Muscle of leg (tissue), 11 donors: ENCODE measurements around the gene UROC1. TPM values are rescaled to one million over a fixed set of nuclear protein-coding genes. Genes with fewer than 3 reads are reported as not detected.
"Not testable (repeated sequence)": the region's sequence is repeated elsewhere in the genome, so short reads cannot be mapped to it uniquely, and the experiment has no call there.

Experiments used
- DNase-seq: peaks from one replicate; pipeline ENCODE4 v3.0.0; 2013
- H3K27ac ChIP-seq: one replicate; pipeline ENCODE4 v1.5.1; 2013; ENCODE audit warnings: mild to moderate bottlenecking, low read length, control low read depth
- H3K27me3 ChIP-seq: one replicate; pipeline ENCODE4 v1.6.1; 2013; ENCODE audit warnings: low read length; ENCODE audit not compliant: control insufficient read depth, insufficient read depth
- H3K36me3 ChIP-seq: one replicate; pipeline ENCODE4 v1.6.1; 2013; ENCODE audit warnings: low read length; ENCODE audit not compliant: control insufficient read depth, insufficient read depth
- H3K4me1 ChIP-seq: one replicate; pipeline ENCODE4 v1.6.1; 2013; ENCODE audit warnings: low read length; ENCODE audit not compliant: control insufficient read depth, insufficient read depth
- H3K4me3 ChIP-seq: one replicate; pipeline ENCODE4 v1.5.1; 2013; ENCODE audit warnings: low read length, control low read depth
- H3K9me3 ChIP-seq: replicated peaks from 2 replicates; pipeline ENCODE4 v1.6.1; 2013; ENCODE audit warnings: low read depth, low read length; ENCODE audit not compliant: control insufficient read depth
- WGBS: methylation state at CpG from one replicate; pipeline ENCODE4 v1.1.5; 2013; ENCODE audit warnings: missing lambda C conversion rate; ENCODE audit not compliant: insufficient coverage; 5-methylcytosine and 5-hydroxymethylcytosine counted together
- polyA plus RNA-seq, 8 donors: library from polyadenylated mRNA; unstranded; fragments of 120-200 nt; gene quantifications; one replicate each; pipeline versions ENCODE4 v1.2.1 to v1.2.3, GENCODE V29; 2013; ENCODE audit warnings: inconsistent platforms in 1 of 8, low replicate concordance in 1 of 8; ENCODE audit not compliant: insufficient read length in 8 of 8, insufficient read depth in 1 of 8
- total RNA-seq: library from RNA; stranded (reverse); fragments of 120-200 nt; gene quantifications from one replicate; pipeline ENCODE4 v1.2.4, GENCODE V29; 2013

UROC1 gene
- total and polyA plus RNA-seq, 9 donors: 0.04 to 0.15 (median 0.09) TPM; not detected in 3

DNA sequence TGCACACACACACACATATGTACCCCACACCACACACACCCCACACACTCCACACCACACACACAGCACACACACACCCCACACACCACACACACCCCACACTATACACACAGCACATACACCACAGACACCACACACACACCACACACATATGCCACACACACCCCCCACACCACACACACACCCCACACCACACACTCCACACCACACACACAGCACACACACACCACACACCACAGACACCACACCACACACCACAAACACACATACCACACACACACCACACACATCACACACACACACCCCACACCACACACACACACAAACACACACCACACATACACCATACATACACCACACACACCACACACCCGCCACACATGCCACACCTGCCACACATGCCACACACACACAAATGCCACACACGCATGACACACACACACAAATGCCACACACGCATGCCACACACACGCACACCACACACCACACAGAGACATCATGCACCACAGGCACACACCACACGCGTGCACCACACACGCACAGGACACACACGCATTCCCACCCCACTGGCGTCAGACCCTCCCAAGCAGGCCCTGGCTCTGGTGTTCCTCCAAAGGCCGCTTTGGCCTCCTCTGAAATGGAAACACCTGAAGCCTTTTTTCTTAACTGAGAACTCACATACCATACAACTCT, 22.1 kb upstream of the UROC1 start:
- 92% methylated on average over 10 of the region's 10 CpGs for WGBS
- Histone ChIP-seq H3K36me3 (no peaks in the 10 kb centered on the region), H3K27ac (no peak overlapping the region), H3K4me1 (peaks cover 37% of the 10 kb centered on the region), H3K9me3 (no peaks in the 10 kb centered on the region), H3K27me3 (peaks cover 47% of the 10 kb centered on the region), H3K4me3 (no peak overlapping the region)
- no peak for DNase-seq

DNA sequence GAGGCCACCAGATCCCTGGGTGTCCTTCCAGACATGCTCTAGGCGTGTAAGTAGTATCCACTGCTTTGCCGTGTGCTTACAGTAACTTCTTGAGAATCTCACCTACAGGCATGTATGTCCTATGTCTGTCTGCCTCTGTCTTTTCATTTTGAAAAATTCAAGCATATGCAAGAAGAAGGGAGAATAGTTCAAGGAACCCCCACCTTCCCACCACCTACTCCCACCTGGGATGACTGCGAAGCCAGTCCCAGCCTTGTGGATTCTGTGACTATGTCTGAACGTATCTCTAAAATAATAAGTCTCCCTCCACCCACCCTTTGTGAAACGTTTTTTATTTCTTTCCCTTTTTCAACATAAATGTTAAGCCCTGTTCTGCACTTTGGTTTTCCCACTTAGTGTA, 21.4 kb upstream of the UROC1 start:
- Histone ChIP-seq H3K9me3 (no peaks in the 10 kb centered on the region), H3K4me3 (no peak overlapping the region), H3K4me1 (peaks cover 37% of the 10 kb centered on the region), H3K27ac (no peak overlapping the region), H3K27me3 (peaks cover 52% of the 10 kb centered on the region), H3K36me3 (no peaks in the 10 kb centered on the region)
- WGBS: no CpG with 5 or more reads among the region's 5 CpGs
- no peak for DNase-seq

DNA sequence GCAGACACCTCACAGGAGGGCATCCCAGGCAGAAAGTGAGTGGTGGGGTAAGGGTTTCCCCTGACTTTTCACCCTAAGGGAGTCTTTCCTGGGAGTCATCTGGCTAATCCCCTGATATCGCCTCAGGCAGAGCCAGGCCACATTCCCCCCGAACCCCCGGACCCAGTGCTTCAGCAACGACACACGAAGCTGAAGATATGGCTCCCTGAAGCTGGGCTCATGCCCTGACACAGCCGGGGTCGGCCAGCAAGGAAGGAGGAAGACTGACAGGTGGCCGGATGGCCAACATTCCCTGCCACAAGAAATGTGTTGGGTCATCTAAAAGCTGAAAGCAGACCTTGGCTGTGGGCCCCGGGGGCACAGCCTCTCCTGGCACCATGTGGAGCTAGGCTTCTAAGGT, 20.7 kb upstream of the UROC1 start:
- Histone ChIP-seq H3K9me3 (no peaks in the 10 kb centered on the region), H3K36me3 (no peaks in the 10 kb centered on the region), H3K27me3 (peaks cover 50% of the 10 kb centered on the region), H3K4me3 (no peak overlapping the region), H3K27ac (no peak overlapping the region), H3K4me1 (peaks cover 33% of the 10 kb centered on the region)
- WGBS: 62% methylated on average over 9 of the region's 9 CpGs
- no peak for DNase-seq

DNA sequence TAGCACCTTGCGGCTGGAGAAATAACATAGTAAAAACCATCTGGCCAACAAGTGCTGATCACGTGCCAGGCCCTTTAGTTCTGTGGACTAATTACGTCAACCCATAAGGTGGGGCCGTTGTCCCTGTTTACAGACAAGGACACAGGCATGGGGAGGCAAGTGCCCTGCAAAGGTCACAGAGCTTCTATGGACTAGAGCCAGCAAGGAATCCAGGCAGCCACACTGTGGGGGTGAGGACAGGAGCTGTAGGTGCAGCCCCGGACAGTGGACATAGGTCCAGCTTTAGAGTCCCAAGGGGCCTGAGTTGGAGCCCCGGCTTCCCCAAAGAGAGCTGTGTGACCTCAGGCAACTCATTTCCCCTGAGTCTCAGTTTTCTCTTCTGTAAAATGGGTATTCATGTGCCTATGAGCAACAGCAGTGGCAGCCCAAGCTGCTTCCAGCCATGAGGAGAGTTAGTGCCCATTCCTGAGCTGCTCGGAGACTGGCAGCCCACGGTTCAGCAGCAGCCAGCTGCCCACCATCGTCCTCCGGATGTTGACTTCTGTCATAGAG, 20.2 kb upstream of the UROC1 start:
- Histone ChIP-seq H3K27me3 (peaks cover 46% of the 10 kb centered on the region), H3K9me3 (no peaks in the 10 kb centered on the region), H3K4me3 (no peak overlapping the region), H3K27ac (no peak overlapping the region), H3K36me3 (no peaks in the 10 kb centered on the region), H3K4me1 (peaks cover 28% of the 10 kb centered on the region)
- DNase-seq: no peak
- WGBS: 61% methylated on average over 9 of the region's 10 CpGs

DNA sequence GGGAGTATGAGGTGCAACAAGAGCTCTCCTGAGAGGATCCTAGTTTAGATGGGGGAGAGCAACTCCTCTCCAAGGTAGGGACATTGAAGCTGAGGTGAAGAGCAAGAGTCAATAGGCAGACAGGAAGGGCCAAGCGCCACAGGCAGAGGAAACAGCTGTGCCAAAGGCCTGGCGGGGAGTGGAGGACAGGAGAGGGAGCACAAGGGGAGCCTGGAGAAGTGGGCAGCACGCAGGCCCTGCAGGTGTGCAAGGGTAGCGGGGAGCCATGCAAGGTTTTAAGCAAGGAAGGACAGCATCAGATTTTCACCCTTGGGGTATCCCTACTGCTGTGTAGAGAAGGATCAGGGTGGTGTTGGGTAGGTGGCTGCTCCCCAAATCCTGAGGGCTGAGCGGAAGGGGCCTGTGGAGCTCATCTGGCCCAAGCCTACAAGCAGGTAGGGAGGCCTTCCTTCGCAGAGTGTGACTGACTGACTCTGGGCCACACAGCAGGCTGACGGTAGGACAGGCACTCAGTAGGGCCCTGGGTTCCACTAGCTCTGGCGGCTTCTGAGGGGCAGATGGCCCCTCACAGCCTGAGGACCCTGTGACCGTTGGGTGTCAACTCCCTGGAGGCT, 19.6 kb upstream of the UROC1 start:
- 39% methylated on average over 9 of the region's 9 CpGs for WGBS
- H3K27me3 ChIP-seq: peaks cover 40% of the 10 kb centered on the region
- H3K36me3 ChIP-seq: no peaks in the 10 kb centered on the region
- H3K9me3 ChIP-seq: no peaks in the 10 kb centered on the region
- DNase-seq: no peak
- H3K4me3 ChIP-seq: no peak overlapping the region
- peaks cover 28% of the 10 kb centered on the region for H3K4me1 ChIP-seq
- H3K27ac ChIP-seq: no peak overlapping the region

DNA sequence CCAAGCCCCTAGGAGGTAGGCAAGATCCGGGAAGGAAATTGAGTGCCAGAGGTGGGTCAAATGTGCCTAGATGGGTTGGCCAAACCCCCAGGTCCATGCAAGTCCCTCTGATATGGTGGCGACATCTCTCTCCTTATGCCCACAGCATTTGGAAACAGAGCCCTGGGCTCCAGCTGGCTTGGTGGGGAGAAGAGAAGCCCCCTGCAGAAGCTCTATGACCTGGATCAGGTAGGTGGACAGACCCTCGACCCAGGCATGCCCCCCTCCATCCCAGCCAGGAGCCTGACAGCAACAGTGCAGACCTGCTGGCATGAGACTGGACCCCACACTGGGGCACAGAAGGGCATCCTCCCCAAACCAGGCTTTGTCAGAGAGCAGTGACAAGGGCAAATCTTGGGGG, 18.6 kb upstream of the UROC1 start:
- Histone ChIP-seq H3K27me3 (peaks cover 29% of the 10 kb centered on the region), H3K4me3 (no peak overlapping the region), H3K9me3 (no peaks in the 10 kb centered on the region), H3K4me1 (peaks cover 23% of the 10 kb centered on the region), H3K27ac (no peak overlapping the region), H3K36me3 (no peaks in the 10 kb centered on the region)
- WGBS: 67% methylated on average over 1 of the region's 3 CpGs
- no peak for DNase-seq

DNA sequence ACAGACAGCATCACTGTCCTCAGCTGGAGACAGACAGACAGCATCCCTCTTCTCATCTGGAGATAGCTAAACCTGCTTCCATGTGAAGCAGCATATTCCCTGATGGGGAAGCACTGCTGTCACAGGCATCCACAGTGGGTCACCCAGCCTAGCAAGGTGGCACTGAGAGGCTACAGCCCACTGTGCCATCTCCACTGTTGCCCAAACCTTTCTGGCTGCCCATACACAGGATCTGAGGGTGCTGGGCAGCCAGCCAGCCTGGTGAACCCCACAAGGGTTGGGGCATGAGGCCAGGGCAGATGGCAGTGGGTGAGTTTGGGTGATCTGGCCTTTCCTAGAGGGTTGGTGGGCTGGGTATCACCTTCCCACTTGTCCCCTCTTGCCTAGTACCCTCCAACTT, 18.1 kb upstream of the UROC1 start:
- Histone ChIP-seq H3K9me3 (no peaks in the 10 kb centered on the region), H3K4me1 (peaks cover 18% of the 10 kb centered on the region), H3K27ac (no peak overlapping the region), H3K36me3 (no peaks in the 10 kb centered on the region), H3K4me3 (no peak overlapping the region), H3K27me3 (peaks cover 25% of the 10 kb centered on the region)
- DNase-seq: no peak

DNA sequence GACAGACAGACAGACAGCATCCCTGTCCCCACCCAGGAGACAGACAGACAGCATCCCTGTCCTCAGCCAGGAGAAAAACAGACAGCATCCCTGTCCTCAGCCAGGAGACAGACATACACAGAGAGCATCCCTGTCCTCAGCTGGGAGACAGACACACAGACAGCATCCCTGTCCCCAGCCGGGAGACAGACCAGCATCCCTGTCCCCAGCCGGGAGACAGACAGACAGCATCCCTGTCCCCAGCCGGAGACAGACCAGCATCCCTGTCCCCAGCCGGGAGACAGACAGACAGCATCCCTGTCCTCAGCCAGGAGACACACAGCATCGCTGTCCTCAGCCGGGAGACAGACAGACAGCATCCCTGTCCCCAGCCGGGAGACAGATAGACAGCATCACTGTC, 17.1 kb upstream of the UROC1 start:
- Histone ChIP-seq H3K4me1 (peaks cover 12% of the 10 kb centered on the region), H3K27me3 (peaks cover 22% of the 10 kb centered on the region)
- not testable (repeated sequence) for H3K27ac ChIP-seq, H3K9me3 ChIP-seq, H3K4me3 ChIP-seq, H3K36me3 ChIP-seq, DNase-seq
- 71% methylated on average over 4 of the region's 7 CpGs for WGBS

DNA sequence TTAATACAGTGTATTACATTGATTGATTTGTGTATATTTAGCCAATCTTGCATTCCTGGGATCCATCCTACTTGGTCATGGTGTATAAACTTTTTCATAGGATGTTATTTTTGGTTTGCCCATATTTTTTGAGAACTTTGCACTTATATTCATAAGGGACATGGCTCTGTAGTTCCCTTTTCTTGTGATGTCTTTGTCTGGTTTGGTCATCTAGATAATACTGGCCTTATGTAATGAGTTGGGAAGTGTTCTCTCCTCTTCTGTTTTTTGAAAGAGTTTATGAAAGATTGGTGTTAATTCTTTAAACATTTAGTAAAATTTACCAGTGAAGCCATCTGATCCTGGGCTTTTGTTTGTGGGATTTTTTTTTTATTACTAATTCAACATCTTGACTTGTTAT, 15.9 kb upstream of the UROC1 start:
- Histone ChIP-seq H3K4me3 (no peak overlapping the region), H3K9me3 (no peaks in the 10 kb centered on the region), H3K4me1 (peaks cover 7% of the 10 kb centered on the region), H3K27ac (no peak overlapping the region), H3K36me3 (no peaks in the 10 kb centered on the region), H3K27me3 (peaks cover 23% of the 10 kb centered on the region)
- DNase-seq: no peak

DNA sequence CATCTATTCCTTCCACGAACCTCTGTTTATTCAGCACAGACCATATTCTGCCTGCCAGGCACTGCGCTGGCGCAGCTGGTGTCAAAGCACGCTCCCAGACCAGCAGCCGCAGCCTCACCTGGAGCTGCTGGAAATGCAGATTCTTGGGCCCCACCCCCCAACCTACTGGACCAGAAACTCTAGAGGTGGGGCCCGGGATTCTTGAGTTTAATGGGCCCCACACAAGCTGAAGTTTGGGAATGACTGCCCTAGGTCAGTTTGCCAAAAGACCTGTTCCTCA, 13.4 kb upstream of the UROC1 start:
- Histone ChIP-seq H3K27me3 (peaks cover 21% of the 10 kb centered on the region), H3K36me3 (no peaks in the 10 kb centered on the region), H3K4me3 (no peak overlapping the region), H3K27ac (no peak overlapping the region), H3K4me1 (peaks cover 2% of the 10 kb centered on the region), H3K9me3 (no peaks in the 10 kb centered on the region)
- 95% methylated on average over 5 of the region's 6 CpGs for WGBS
- no peak for DNase-seq
